Rectal smooth muscle tissue (tissue), 1 donor: ENCODE results near the gene KDM1B.
"Not testable (repeated sequence)": the region's sequence is repeated elsewhere in the genome, so short reads cannot be mapped to it uniquely, and the experiment has no call there.

ENCODE experiments used
- H3K27ac ChIP-seq: one replicate; pipeline ENCODE4 v1.7.0; 2013; ENCODE audit warnings: low read depth, low read length, inconsistent platforms
- H3K27me3 ChIP-seq: one replicate; pipeline ENCODE4 v1.7.0; 2013; ENCODE audit warnings: low read length; ENCODE audit not compliant: control insufficient read depth, insufficient read depth
- H3K36me3 ChIP-seq: one replicate; pipeline ENCODE4 v1.7.0; 2013; ENCODE audit warnings: low read length; ENCODE audit not compliant: control insufficient read depth, insufficient read depth
- H3K4me1 ChIP-seq: one replicate; pipeline ENCODE4 v1.7.0; 2013; ENCODE audit warnings: low read length; ENCODE audit not compliant: control insufficient read depth, insufficient read depth
- H3K4me3 ChIP-seq: one replicate; pipeline ENCODE4 v1.7.0; 2013; ENCODE audit warnings: low read length
- H3K9ac ChIP-seq: one replicate; pipeline ENCODE4 v1.7.0; 2013; ENCODE audit warnings: low read length

Gene KDM1B

DNA sequence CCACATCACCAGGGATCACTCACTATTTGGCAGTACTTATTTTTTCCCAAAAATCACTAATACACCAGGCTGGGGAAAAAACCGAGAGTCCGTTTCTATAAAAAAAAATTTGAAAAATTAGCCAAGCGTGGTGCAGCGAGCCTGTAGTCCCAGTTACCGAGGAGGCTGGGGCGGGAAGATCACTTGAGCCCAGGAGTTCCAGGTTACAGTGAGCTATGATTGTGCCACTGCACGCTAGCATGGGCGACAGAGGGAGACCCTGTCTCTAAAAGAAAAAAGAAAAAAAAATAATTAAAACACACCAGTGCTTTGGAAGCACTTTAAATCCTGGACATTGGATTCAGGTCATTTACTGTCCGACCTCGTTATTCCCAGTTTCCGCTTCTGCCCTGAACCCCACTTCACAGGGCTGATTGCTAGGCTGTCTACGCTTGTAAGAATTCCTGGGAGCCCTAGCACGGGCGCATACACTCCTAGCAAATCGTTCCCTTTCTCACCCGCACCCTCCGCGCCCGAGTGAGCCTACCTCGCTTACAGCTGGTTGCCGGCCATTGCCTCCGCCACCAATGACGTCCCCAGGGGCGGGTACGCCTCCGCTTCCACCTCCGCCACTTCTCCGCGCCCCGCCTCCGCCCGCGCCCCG, 594 bp upstream of the KDM1B start, which contains the start of gene TPMT:
Gene TPMT, minus strand, starts transcription at position 571 of the 643 bp plus-strand sequence. CDS start 5,950 bp downstream, outside the sequence.
- H3K4me3 ChIP-seq, result peak within 1 kb of the TSS; percentile 99
- no peaks in the 10 kb centered on the region for H3K36me3 ChIP-seq
- no peaks in the 10 kb centered on the region for H3K4me1 ChIP-seq
- H3K9ac ChIP-seq, result peak within 1 kb of the TSS; percentile 95
- no peaks in the 10 kb centered on the region for H3K27me3 ChIP-seq
- peak within 1 kb of the TSS; percentile 78 for H3K27ac ChIP-seq

DNA sequence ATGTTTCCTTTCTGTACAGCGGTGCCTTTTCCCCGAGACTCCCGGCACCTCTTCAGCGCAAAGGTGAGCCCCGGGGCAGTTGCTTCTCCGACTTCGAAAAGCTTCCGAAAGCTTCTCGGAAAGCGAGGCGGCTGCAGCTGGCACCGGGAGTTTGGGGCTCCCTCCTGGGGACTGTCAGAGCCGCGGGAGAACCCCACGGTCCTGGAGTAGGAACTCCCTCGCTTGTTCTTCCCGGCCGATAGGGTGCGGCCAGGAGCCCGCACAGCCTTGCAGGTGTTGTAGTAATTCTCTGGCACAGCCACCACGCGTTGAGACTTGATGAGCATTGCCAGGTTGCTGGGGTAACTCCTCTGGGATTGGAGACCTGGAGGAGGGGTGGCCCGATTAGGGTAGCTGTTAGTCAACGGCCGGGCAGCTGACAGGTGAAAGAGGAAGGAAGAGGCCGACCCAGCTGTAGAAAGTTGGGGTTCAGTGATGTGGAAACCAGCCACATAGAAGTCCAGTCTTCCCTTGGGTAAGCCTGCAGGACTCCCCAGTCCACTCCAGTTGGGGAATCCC, 721 bp downstream of the KDM1B start:
- Histone ChIP-seq H3K4me3 (peak overlapping the region; percentile 99), H3K27me3 (no peaks in the 10 kb centered on the region), H3K36me3 (peaks cover 2% of the 10 kb centered on the region), H3K9ac (peak overlapping the region; percentile 90), H3K27ac (peak overlapping the region; percentile 76), H3K4me1 (no peaks in the 10 kb centered on the region)

DNA sequence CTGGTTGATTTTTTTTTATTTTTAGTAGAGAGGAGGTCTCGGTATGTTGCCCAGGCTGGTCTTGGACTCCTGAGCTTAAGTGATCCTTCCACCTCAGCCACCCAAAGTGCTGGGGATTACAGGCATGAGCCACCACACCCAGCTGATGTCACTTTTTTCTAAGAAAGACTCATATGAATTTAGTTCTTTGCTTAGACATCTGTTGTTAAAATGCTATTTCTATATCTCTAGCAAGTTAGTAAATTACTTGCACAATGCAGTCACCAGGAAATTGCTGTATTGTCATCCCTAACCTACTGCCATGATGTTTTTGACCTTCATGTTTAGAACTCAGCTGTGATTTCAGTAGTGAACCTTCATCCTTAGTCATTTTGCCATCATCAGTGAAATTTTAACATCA, 5.7 kb downstream of the KDM1B start:
- Histone ChIP-seq H3K4me3 (no peak overlapping the region), H3K36me3 (peaks cover 16% of the 10 kb centered on the region), H3K27me3 (no peaks in the 10 kb centered on the region), H3K4me1 (no peaks in the 10 kb centered on the region), H3K27ac (no peak overlapping the region), H3K9ac (no peak overlapping the region)

DNA sequence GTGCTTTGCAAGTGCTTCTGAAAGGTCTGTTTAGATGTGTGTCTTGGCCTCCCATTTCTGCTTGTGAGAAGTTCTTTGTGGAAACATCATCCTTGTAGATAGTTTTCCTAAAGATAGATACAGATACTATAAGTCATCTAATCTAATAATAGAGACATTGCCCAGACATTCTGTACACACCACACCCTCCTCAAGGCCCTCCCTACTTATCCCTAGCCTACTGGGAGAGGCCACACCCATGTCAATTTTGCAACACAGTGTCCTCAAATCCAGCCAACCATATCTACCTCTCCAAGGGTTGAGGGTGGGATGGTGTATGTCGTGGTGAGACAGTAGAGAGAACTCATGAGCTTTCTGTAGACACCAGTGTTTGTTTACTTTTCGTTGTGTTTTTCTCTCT, 6.2 kb downstream of the KDM1B start:
- no peaks in the 10 kb centered on the region for H3K27me3 ChIP-seq
- no peak overlapping the region for H3K9ac ChIP-seq
- no peak overlapping the region for H3K4me3 ChIP-seq
- no peak overlapping the region for H3K27ac ChIP-seq
- H3K4me1 ChIP-seq, result no peaks in the 10 kb centered on the region
- H3K36me3 ChIP-seq, result peaks cover 16% of the 10 kb centered on the region

DNA sequence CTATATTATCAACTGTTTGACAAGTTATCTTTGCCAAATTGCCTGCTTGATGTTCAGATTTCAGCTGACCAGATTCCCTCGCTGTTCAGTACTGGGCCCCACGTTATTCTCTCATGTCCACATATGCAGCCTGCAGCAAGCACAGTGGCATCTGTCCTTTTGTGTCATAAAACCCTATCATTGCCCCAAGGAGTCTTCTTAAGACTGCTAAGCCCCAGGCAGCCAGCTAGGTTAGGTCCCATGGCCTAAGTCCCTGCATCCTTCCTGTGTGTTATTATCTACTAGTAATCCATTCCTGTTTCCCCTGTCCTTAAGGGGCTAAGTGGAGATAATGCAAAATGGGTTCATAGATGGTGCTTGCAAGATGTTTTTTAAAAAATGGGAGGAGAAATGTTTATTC, 7.2 kb downstream of the KDM1B start:
- Histone ChIP-seq H3K4me3 (no peak overlapping the region), H3K4me1 (no peaks in the 10 kb centered on the region), H3K36me3 (peaks cover 16% of the 10 kb centered on the region), H3K9ac (no peak overlapping the region), H3K27me3 (no peaks in the 10 kb centered on the region), H3K27ac (no peak overlapping the region)

DNA sequence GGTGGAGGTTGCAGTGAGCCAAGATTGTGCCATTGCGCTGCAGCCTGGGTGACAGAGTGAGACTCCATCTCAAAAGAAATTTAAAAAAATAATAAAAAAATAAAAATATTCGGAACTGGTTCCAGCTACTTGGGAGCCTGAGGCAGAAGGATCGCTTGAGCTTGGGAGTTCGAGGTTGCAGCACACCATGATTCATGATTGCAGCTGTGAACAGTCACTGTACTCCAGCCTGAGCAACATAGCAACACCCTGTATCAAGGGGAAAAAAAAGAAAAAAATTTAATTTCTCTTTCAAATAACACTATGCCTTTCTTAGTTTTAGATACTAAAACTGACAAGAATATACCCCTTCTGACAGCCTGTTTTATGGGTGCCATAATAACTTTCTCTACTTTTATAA, 10.5 kb downstream of the KDM1B start:
- Histone ChIP-seq H3K4me3 (no peak overlapping the region), H3K27ac (no peak overlapping the region), H3K9ac (no peak overlapping the region), H3K4me1 (no peaks in the 10 kb centered on the region), H3K27me3 (no peaks in the 10 kb centered on the region), H3K36me3 (peaks cover 23% of the 10 kb centered on the region)

DNA sequence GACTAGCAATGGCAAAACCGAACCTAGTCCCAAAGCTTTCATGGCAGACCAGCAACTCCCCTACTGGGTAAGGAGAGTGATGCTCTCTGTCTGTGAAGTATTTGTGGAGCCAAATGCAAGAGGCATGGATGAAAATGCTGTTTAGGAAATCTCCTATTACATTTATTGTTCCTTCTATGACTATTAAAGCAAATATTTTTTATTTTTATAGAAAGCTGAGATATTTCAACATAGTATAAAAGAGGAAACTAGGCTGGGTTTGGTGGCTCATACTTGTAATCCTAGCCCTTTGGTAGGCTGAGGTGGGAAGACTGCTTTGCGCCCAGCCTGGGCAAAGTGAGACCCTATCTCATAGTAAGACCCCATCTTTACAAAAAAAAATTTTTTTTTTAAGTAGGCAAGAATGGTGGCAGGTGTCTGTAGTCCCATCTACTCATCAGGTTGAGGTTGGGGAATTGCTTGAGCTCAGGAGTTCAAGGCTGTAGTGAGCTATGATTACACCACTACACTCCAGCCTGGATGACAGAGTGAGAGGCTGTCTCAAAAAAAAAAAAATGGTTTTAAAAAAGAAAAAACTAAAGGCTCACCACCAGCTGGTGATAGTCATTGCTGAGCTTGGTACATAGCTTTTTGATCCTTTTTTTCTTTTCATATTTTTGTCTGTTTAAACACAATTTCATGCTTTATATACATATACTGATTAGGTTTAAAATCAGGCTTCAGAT, 11.3 kb downstream of the KDM1B start:
- Histone ChIP-seq H3K27ac (no peak overlapping the region), H3K27me3 (no peaks in the 10 kb centered on the region), H3K4me3 (no peak overlapping the region), H3K36me3 (peaks cover 16% of the 10 kb centered on the region), H3K4me1 (no peaks in the 10 kb centered on the region), H3K9ac (no peak overlapping the region)

DNA sequence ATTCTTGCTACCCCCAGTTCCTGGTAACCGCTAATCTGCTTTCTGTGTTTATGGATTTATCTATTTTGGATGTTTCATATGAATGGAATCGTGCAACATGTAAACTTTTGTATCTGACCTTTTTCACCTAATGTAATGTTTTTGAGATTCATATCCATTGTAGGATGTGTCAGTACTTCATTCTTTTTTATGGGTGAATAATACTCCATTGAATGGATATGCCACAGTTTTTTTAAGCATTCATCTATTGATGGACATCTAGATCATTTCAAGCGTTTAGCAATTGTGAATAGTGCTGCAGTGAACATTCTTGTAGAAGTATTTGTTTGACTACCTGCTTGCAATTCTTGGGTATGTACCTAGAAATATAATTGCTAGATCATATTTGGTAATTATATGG, 13.0 kb downstream of the KDM1B start:
- H3K9ac ChIP-seq, result no peak overlapping the region
- H3K36me3 ChIP-seq, result peaks cover 13% of the 10 kb centered on the region
- H3K4me1 ChIP-seq, result no peaks in the 10 kb centered on the region
- H3K27ac ChIP-seq, result no peak overlapping the region
- H3K4me3 ChIP-seq, result no peak overlapping the region
- no peaks in the 10 kb centered on the region for H3K27me3 ChIP-seq

DNA sequence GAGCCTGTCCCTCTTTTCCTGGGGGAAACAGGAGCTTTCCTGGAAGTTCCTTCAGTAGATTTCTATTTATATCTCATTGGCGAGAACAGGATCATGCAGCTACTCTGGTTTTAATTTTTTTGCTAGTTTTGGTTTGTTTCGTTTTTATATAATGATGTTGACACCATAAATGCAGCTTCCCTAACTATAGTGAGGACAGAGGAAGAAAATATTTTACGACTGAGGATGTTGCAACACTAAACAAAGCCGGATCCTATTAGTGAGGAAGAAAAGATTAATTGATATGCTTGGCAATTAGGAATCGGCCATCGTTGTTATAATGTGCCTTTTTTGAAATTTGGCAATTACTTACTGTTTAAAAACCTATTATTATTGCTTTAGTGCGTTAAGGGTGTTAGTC, 16.6 kb downstream of the KDM1B start:
- H3K9ac ChIP-seq, result no peak overlapping the region
- peaks cover 11% of the 10 kb centered on the region for H3K36me3 ChIP-seq
- H3K27ac ChIP-seq, result no peak overlapping the region
- no peak overlapping the region for H3K4me3 ChIP-seq
- no peaks in the 10 kb centered on the region for H3K27me3 ChIP-seq
- H3K4me1 ChIP-seq, result no peaks in the 10 kb centered on the region

DNA sequence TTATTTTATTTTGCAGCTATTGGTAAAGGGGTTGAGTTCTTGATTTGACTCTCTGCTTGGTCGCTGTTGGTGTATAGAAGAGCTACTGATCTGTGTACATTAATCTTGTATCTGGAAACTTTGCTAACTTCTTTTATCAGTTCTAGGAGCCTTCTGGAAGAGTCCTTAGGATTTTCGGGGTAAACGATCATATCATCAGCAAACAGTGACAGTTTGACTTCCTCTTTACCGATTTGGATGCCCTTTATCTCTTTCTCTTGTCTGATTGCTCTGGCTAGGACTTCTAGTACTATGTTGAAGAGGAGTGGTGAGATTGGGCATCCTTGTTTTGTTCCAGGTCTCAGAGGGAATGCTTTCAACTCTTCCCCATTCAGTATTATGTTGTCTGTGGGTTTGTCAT, 21.0 kb downstream of the KDM1B start:
- H3K9ac ChIP-seq, H3K4me3 ChIP-seq, H3K4me1 ChIP-seq, H3K27me3 ChIP-seq, H3K27ac ChIP-seq, H3K36me3 ChIP-seq: not testable (repeated sequence)

DNA sequence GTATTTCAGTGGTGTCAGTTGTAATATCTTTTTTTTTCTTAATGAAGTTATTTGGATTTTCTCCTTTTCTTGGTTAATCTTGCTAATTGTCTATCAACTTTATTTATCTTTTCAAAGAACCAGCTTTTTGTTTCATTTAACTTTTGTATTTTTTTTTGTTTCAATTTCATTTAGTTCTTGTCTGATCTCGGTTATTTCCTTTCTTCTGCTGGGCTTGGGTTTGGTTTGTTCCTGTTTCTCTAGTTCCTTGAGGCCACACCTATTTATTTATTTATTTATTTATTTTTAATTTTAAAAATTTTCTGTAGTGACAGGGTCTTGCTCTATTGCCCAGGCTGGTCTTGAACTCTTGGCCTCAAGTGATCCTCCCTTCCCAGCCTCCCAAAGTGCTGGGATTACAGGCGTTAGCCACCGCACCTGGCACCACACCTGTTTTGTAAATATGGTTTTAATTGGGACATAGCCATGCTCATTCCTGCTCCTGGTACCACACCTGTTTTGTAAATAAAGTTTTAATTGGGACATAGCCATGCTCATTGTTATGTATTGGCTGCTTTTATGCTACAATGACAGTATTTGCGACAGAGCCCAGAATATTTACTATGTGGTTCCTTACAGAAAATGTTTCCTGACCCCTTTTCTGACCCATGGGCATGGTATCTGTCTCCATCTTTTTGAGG, 22.2 kb downstream of the KDM1B start:
- no peak overlapping the region for H3K9ac ChIP-seq
- no peak overlapping the region for H3K27ac ChIP-seq
- H3K4me1 ChIP-seq, result no peaks in the 10 kb centered on the region
- H3K27me3 ChIP-seq, result no peaks in the 10 kb centered on the region
- no peak overlapping the region for H3K4me3 ChIP-seq
- H3K36me3 ChIP-seq, result no peaks in the 10 kb centered on the region

DNA sequence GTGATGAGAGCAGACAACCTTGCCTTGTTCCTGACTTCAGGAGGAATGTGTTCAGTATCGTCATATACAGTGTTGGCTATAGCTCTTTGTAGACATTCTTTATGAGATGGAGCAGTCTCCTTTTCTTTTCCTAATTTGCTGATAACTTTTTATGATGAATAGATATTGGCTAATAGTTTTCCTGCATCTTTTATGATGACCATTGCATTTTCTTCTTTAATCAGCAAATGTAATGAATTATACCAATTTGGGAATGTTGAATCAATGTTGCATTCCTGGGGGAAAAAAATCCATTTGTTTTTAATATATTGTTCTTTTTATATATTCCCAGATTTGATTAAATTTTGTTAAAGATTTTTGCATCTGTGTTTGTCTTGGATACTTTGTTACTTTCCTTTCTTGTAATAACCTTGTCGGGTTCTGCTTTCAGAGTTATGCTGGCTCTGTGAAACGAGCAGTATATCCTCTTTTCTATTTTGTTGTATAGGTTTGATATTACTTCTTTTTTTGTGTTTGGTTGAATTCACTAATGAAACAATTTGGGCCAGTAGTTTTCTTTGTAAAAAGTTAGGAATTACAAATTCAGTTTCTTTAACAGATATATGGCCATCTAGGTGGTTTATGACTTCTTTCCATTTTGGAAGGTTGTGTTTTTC, 23.9 kb downstream of the KDM1B start:
- H3K9ac ChIP-seq, result no peak overlapping the region
- no peaks in the 10 kb centered on the region for H3K4me1 ChIP-seq
- H3K27ac ChIP-seq, result no peak overlapping the region
- H3K36me3 ChIP-seq, result no peaks in the 10 kb centered on the region
- H3K4me3 ChIP-seq, result no peak overlapping the region
- H3K27me3 ChIP-seq, result no peaks in the 10 kb centered on the region
